Cerebellar nuclear complex (tissue), 1 donor: ENCODE results near the gene TMEM123.

ENCODE experiments used
- DNase-seq, 2 experiments: peaks; one replicate each; lab custom pipeline; 2025; lab: John Stamatoyannopoulos, UW

Gene TMEM123

GRCh38 chr11:102471474-102471873, 18.9 kb upstream of the TMEM123 start:
- no peak for DNase-seq

- no peak for DNase-seq
Measured at GRCh38 chr11:102470251-102470650, 17.7 kb upstream of the TMEM123 start.

- DNase-seq = no peak
Measured at GRCh38 chr11:102469196-102469821, 16.7 kb upstream of the TMEM123 start.

GRCh38 chr11:102468616-102469195, 16.1 kb upstream of the TMEM123 start:
- DNase-seq = no peak

- no peak for DNase-seq
Measured at GRCh38 chr11:102467853-102468580, 15.5 kb upstream of the TMEM123 start.

- DNase-seq = no peak
Measured at GRCh38 chr11:102467080-102467708, 14.6 kb upstream of the TMEM123 start.

- DNase-seq = no peak
Measured at GRCh38 chr11:102465696-102466095, 13.1 kb upstream of the TMEM123 start.

- DNase-seq = no peak
Measured at GRCh38 chr11:102464859-102465500, 12.4 kb upstream of the TMEM123 start.

GRCh38 chr11:102464037-102464436, 11.5 kb upstream of the TMEM123 start:
- no peak for DNase-seq

- no peak for DNase-seq
Measured at GRCh38 chr11:102462610-102463009, 10.0 kb upstream of the TMEM123 start.

GRCh38 chr11:102459393-102459792, 6.8 kb upstream of the TMEM123 start:
- no peak for DNase-seq

GRCh38 chr11:102458548-102458947, 6.0 kb upstream of the TMEM123 start:
- DNase-seq = no peak

GRCh38 chr11:102457865-102458264, 5.3 kb upstream of the TMEM123 start:
- DNase-seq = no peak

GRCh38 chr11:102457056-102457677, 4.6 kb upstream of the TMEM123 start:
- no peak for DNase-seq

- DNase-seq = no peak
Measured at GRCh38 chr11:102456381-102456780, 3.8 kb upstream of the TMEM123 start.

GRCh38 chr11:102453921-102454320, 1.4 kb upstream of the TMEM123 start:
- no peak for DNase-seq

- DNase-seq = no peak
Measured at GRCh38 chr11:102453302-102453695, 734 bp upstream of the TMEM123 start.

GRCh38 chr11:102451681-102452460, 694 bp downstream of the TMEM123 start:
- DNase-seq = no peak

- DNase-seq = no peak
Measured at GRCh38 chr11:102451041-102451680, 1.4 kb downstream of the TMEM123 start.
